HEK293 (cell line): ENCODE data around the gene PDE3A.

ENCODE experiments used
- CTCF ChIA-PET: fragments of 350-600 bp; formaldehyde crosslinking; extraction: SDS; loops from one replicate; lab custom pipeline; 2021; ENCODE audit warnings: antibody characterized with exemption; lab: Yijun Ruan, JAX
- POLR2A ChIA-PET: fragments of 300-600 bp; formaldehyde crosslinking; extraction: SDS; loops from one replicate; lab custom pipeline; 2020; ENCODE audit warnings: antibody characterized with exemption, inconsistent platforms; lab: Yijun Ruan, JAX
- H3K27ac ChIP-seq: fragments of 200-500 bp; sonication (Bioruptor generic); 2 replicates; pipeline ENCODE4 v1.5.1; 2014; ENCODE audit warnings: low read depth, low read length, control low read depth, inconsistent platforms; ENCODE audit errors: extremely low read depth
- H3K36me3 ChIP-seq, 2 experiments: fragments of 200-500 bp in 1 of 2; sonication (Bioruptor generic) in 1 of 2; 1 replicate in 1 of 2; 2 replicates in 1 of 2; pipeline ENCODE4 v1.5.1; 2014 to 2017; ENCODE audit warnings: inconsistent platforms in 2 of 2, low read length in 2 of 2; ENCODE audit not compliant: control insufficient read depth in 2 of 2, insufficient read depth in 1 of 2
- H3K4me1 ChIP-seq: fragments of 200-500 bp; sonication (Bioruptor generic); 2 replicates; pipeline ENCODE4 v1.5.1; 2014; ENCODE audit warnings: mild to moderate bottlenecking, low read length, inconsistent platforms; ENCODE audit not compliant: control insufficient read depth, insufficient read depth
- H3K4me3 ChIP-seq: 2 replicates; pipeline ENCODE4 v1.5.1; 2011; ENCODE audit warnings: low read depth, mild to moderate bottlenecking, control low read depth, low read length, moderate library complexity
- H3K9me3 ChIP-seq: fragments of 200-500 bp; sonication (Bioruptor generic); 2 replicates; pipeline ENCODE4 v1.5.1; 2014; ENCODE audit warnings: low read depth, low read length, inconsistent platforms; ENCODE audit not compliant: control insufficient read depth, insufficient read depth
- HOXA7 ChIP-seq: sonication (generic); formaldehyde crosslinking; IDR thresholded peaks from 2 replicates; pipeline ENCODE4 v1.8.1; 2022; ENCODE audit warnings: missing genetic modification reagents, borderline replicate concordance
- MEIS1 ChIP-seq: sonication (generic); formaldehyde crosslinking; IDR thresholded peaks from 2 replicates; pipeline ENCODE4 v1.8.1; 2022; ENCODE audit warnings: missing genetic modification reagents, mild to moderate bottlenecking, borderline replicate concordance
- PRDM1 ChIP-seq: fragments of 450-650 bp; formaldehyde crosslinking; IDR thresholded peaks from 2 replicates; pipeline ENCODE4; 2016; ENCODE audit warnings: missing biosample characterization, missing genetic modification characterization
- SALL2 ChIP-seq: fragments of 450-650 bp; formaldehyde crosslinking; IDR thresholded peaks from 2 replicates; pipeline ENCODE4 v1.5.0; 2017; ENCODE audit warnings: missing biosample characterization, mild to moderate bottlenecking, missing genetic modification characterization, borderline replicate concordance
- ZFP3 ChIP-seq: fragments of 450-650 bp; formaldehyde crosslinking; IDR thresholded peaks from 2 replicates; pipeline ENCODE4 v1.5.1; 2016; ENCODE audit warnings: low read depth, missing biosample characterization, missing genetic modification characterization
- ZFP69B ChIP-seq: fragments of 450-650 bp; formaldehyde crosslinking; IDR thresholded peaks from 2 replicates; pipeline ENCODE4 v1.5.1; 2016; ENCODE audit warnings: missing biosample characterization, missing genetic modification characterization
- ZNF132 ChIP-seq: fragments of 450-650 bp; formaldehyde crosslinking; IDR thresholded peaks from 2 replicates; pipeline ENCODE4 v1.5.1; 2017; ENCODE audit warnings: missing biosample characterization, missing genetic modification characterization, borderline replicate concordance
- ZNF155 ChIP-seq: fragments of 450-650 bp; formaldehyde crosslinking; IDR thresholded peaks from 2 replicates; pipeline ENCODE4 v1.5.1; 2016; ENCODE audit warnings: missing biosample characterization, missing genetic modification characterization
- ZNF157 ChIP-seq: fragments of 450-650 bp; formaldehyde crosslinking; IDR thresholded peaks from 2 replicates; pipeline ENCODE4 v1.5.1; 2016; ENCODE audit warnings: missing biosample characterization, missing genetic modification characterization
- ZNF16 ChIP-seq: fragments of 450-650 bp; formaldehyde crosslinking; IDR thresholded peaks from 2 replicates; pipeline ENCODE4 v1.5.1; 2016; ENCODE audit warnings: low read depth, missing biosample characterization, missing genetic modification characterization
- ZNF341 ChIP-seq: fragments of 450-650 bp; formaldehyde crosslinking; IDR thresholded peaks from 2 replicates; pipeline ENCODE4; 2016; ENCODE audit warnings: low read depth, missing biosample characterization, missing genetic modification characterization
- ZNF354C ChIP-seq: fragments of 450-650 bp; formaldehyde crosslinking; IDR thresholded peaks from 2 replicates; pipeline ENCODE4 v1.5.1; 2016; ENCODE audit warnings: missing biosample characterization, missing genetic modification characterization, low read depth, borderline replicate concordance
- ZNF394 ChIP-seq: fragments of 450-650 bp; formaldehyde crosslinking; IDR thresholded peaks from 2 replicates; pipeline ENCODE4 v1.5.1; 2016; ENCODE audit warnings: missing biosample characterization, missing genetic modification characterization, mild to moderate bottlenecking, moderate library complexity, borderline replicate concordance
- ZNF416 ChIP-seq: fragments of 450-650 bp; formaldehyde crosslinking; IDR thresholded peaks from 2 replicates; pipeline ENCODE4 v1.5.1; 2016; ENCODE audit warnings: missing biosample characterization, missing genetic modification characterization
- ZNF629 ChIP-seq: fragments of 450-650 bp; formaldehyde crosslinking; IDR thresholded peaks from 2 replicates; pipeline ENCODE4 v1.5.1; 2017; ENCODE audit warnings: missing biosample characterization, missing genetic modification characterization
- ZNF837 ChIP-seq: fragments of 450-650 bp; formaldehyde crosslinking; IDR thresholded peaks from 2 replicates; pipeline ENCODE4 v1.5.1; 2016; ENCODE audit warnings: missing biosample characterization, missing genetic modification characterization
- TF ChIP-seq, protein P1 (sequence below): fragments of 450-650 bp; formaldehyde crosslinking; IDR thresholded peaks from 2 replicates; pipeline ENCODE4 v1.5.1; 2016; ENCODE audit warnings: missing biosample characterization, missing genetic modification characterization
- TF ChIP-seq, protein P2 (sequence below): fragments of 450-650 bp; IDR thresholded peaks from 2 replicates; pipeline ENCODE4 v1.5.1; 2018; ENCODE audit warnings: missing biosample characterization, mild to moderate bottlenecking, missing genetic modification characterization
- TF ChIP-seq, protein P3 (sequence below): fragments of 450-650 bp; formaldehyde crosslinking; IDR thresholded peaks from 2 replicates; pipeline ENCODE4 v1.5.1; 2016; ENCODE audit warnings: missing biosample characterization, missing genetic modification characterization, low read depth
- TF ChIP-seq, protein P4 (sequence below): fragments of 450-650 bp; formaldehyde crosslinking; IDR thresholded peaks from 2 replicates; pipeline ENCODE4 v1.5.1; 2017; ENCODE audit warnings: missing biosample characterization, missing genetic modification characterization
- TF ChIP-seq, protein P5 (sequence below): fragments of 450-650 bp; formaldehyde crosslinking; IDR thresholded peaks from 2 replicates; pipeline ENCODE4 v1.5.0; 2017; ENCODE audit warnings: missing biosample characterization, missing genetic modification characterization, borderline replicate concordance

PDE3A gene

DNA sequence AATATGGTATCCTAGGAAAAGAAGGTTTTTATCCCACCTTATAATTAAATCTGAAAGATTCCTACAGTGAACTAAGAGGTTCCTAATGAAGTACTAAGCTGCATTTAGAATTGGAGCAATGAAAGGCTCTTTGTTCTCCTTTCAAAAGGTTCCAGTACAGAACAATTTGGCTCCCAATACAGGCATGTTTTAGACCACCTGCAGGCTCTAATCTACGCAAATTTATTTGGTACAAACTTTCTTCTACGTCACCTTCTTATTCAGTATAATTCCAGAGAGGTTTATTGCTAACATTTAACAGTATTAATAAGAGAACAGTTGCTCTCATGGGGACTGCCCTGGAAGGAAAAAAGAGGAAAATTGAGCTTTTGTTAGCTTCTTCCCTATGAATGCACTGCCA is 289.2 kb downstream of the PDE3A start (continued):
- TF ChIP-seq, protein P1, sequence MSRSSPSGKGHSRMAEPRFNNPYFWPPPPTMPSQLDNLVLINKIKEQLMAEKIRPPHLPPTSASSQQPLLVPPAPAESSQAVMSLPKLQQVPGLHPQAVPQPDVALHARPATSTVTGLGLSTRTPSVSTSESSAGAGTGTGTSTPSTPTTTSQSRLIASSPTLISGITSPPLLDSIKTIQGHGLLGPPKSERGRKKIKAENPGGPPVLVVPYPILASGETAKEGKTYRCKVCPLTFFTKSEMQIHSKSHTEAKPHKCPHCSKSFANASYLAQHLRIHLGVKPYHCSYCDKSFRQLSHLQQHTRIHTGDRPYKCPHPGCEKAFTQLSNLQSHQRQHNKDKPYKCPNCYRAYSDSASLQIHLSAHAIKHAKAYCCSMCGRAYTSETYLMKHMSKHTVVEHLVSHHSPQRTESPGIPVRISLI, result no peak
- no peak for TF ChIP-seq ZNF157
- TF ChIP-seq, protein P2, sequence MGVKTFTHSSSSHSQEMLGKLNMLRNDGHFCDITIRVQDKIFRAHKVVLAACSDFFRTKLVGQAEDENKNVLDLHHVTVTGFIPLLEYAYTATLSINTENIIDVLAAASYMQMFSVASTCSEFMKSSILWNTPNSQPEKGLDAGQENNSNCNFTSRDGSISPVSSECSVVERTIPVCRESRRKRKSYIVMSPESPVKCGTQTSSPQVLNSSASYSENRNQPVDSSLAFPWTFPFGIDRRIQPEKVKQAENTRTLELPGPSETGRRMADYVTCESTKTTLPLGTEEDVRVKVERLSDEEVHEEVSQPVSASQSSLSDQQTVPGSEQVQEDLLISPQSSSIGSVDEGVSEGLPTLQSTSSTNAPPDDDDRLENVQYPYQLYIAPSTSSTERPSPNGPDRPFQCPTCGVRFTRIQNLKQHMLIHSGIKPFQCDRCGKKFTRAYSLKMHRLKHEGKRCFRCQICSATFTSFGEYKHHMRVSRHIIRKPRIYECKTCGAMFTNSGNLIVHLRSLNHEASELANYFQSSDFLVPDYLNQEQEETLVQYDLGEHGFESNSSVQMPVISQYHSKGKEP, result no peak
- no peak for TF ChIP-seq ZFP69B (tag by site-specific recombination)
- no peak for TF ChIP-seq ZNF629 (tag by site-specific recombination)
- TF ChIP-seq, protein P3, sequence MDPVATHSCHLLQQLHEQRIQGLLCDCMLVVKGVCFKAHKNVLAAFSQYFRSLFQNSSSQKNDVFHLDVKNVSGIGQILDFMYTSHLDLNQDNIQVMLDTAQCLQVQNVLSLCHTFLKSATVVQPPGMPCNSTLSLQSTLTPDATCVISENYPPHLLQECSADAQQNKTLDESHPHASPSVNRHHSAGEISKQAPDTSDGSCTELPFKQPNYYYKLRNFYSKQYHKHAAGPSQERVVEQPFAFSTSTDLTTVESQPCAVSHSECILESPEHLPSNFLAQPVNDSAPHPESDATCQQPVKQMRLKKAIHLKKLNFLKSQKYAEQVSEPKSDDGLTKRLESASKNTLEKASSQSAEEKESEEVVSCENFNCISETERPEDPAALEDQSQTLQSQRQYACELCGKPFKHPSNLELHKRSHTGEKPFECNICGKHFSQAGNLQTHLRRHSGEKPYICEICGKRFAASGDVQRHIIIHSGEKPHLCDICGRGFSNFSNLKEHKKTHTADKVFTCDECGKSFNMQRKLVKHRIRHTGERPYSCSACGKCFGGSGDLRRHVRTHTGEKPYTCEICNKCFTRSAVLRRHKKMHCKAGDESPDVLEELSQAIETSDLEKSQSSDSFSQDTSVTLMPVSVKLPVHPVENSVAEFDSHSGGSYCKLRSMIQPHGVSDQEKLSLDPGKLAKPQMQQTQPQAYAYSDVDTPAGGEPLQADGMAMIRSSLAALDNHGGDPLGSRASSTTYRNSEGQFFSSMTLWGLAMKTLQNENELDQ (tag by site-specific recombination), result no peak
- TF ChIP-seq, protein P4, sequence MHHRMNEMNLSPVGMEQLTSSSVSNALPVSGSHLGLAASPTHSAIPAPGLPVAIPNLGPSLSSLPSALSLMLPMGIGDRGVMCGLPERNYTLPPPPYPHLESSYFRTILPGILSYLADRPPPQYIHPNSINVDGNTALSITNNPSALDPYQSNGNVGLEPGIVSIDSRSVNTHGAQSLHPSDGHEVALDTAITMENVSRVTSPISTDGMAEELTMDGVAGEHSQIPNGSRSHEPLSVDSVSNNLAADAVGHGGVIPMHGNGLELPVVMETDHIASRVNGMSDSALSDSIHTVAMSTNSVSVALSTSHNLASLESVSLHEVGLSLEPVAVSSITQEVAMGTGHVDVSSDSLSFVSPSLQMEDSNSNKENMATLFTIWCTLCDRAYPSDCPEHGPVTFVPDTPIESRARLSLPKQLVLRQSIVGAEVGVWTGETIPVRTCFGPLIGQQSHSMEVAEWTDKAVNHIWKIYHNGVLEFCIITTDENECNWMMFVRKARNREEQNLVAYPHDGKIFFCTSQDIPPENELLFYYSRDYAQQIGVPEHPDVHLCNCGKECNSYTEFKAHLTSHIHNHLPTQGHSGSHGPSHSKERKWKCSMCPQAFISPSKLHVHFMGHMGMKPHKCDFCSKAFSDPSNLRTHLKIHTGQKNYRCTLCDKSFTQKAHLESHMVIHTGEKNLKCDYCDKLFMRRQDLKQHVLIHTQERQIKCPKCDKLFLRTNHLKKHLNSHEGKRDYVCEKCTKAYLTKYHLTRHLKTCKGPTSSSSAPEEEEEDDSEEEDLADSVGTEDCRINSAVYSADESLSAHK (tag by site-specific recombination), result no peak
- TF ChIP-seq, protein P5, sequence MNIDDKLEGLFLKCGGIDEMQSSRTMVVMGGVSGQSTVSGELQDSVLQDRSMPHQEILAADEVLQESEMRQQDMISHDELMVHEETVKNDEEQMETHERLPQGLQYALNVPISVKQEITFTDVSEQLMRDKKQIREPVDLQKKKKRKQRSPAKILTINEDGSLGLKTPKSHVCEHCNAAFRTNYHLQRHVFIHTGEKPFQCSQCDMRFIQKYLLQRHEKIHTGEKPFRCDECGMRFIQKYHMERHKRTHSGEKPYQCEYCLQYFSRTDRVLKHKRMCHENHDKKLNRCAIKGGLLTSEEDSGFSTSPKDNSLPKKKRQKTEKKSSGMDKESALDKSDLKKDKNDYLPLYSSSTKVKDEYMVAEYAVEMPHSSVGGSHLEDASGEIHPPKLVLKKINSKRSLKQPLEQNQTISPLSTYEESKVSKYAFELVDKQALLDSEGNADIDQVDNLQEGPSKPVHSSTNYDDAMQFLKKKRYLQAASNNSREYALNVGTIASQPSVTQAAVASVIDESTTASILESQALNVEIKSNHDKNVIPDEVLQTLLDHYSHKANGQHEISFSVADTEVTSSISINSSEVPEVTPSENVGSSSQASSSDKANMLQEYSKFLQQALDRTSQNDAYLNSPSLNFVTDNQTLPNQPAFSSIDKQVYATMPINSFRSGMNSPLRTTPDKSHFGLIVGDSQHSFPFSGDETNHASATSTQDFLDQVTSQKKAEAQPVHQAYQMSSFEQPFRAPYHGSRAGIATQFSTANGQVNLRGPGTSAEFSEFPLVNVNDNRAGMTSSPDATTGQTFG (tag by site-specific recombination), result no peak
- TF ChIP-seq SALL2 (tag by site-specific recombination), result no peak
- TF ChIP-seq PRDM1 (tag by site-specific recombination), result no peak

DNA sequence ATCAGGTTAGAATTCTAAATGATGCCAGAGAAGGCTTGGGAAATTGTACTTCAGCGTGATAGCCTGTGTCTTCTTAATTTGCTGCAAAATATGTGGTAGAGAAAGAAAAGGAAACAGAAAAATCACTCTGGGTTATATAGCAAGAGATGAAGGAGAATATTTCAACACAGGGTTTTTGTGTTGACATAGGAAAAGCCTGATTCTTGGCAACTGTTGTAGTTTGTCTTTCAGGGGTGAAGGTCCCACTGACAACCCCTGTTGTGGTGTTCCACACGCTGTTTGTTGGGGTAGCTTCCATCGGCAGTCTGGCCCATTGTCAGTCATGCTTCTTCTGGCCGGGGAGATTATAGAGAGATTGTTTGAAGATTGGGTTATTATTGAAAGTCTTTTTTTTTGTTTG is 313.0 kb downstream of the PDE3A start:
- Histone ChIP-seq H3K36me3 (no peaks in the 10 kb centered on the region), H3K4me1 (no peaks in the 10 kb centered on the region), H3K9me3 (no peaks in the 10 kb centered on the region), H3K4me3 (no peak overlapping the region), H3K27ac (no peak overlapping the region)
- POLR2A ChIA-PET, result no interaction called here
- CTCF ChIA-PET, result interaction anchor here (0.5 kb wide), 2 partner anchors 472 to 1635 kb away, joined by 3 to 4 read pairs; no protein-coding TSS in a partner anchor
- no peak for TF ChIP-seq HOXA7
- no peak for TF ChIP-seq ZNF354C (tag by site-specific recombination)
- TF ChIP-seq ZNF132 (tag by site-specific recombination), result no peak
- no peak for TF ChIP-seq ZNF416 (tag by site-specific recombination)
- no peak for TF ChIP-seq ZNF16 (tag by site-specific recombination)
- no peak for TF ChIP-seq MEIS1 (CRISPR knock-in tag)
- no peak for TF ChIP-seq ZNF837 (tag by site-specific recombination)
- TF ChIP-seq ZNF155 (tag by site-specific recombination), result no peak
- no peak for TF ChIP-seq ZNF394 (tag by site-specific recombination)
- TF ChIP-seq ZNF341 (tag by site-specific recombination), result no peak
- no peak for TF ChIP-seq ZFP3 (tag by site-specific recombination)
